ENCODE results near the gene TRAF1.

DNA sequence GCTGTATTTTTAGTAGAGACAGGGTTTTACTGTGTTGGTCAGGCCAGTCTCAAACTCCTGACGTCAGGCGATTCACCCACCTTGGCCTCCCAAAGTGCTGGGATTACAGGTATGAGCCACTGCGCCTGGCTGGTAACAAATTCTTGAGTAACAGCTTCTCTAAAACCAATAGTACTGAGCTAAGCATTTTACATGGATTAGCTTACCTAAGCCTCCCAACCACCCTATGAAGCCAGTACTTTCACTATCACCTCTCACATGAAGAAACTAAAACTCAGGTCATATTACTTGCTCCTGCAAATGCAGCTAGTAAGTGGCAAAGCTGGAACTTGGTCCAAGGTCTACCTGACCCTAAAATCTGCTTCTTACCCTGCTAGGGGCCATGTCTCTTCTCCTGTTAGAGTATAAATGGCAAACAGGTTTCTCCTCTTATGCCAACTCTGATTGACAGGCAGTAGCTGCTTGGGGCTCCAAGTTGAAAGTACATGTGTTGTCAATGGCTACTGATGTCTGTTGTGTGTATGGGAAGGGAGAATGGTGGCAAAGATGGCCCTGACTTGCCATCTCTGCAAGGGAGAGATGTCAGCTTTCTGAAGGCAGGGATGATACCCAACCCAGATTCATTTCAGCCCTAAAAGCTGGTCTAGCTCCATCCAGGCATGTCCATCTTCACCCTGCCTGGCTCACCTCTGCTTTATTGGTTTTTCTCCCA lies 53.6 kb downstream of the TRAF1 start:
- TF ChIP-seq POLR2AphosphoS5 (IDR thresholded peaks at IDR 0.05; ENCODE audit: borderline replicate concordance, low read depth, low read length) = no peak
- no peak for TF ChIP-seq EZH2 (IDR thresholded peaks at IDR 0.05)
- no peak for TF ChIP-seq FOXP2 (optimal IDR thresholded peaks at IDR 0.05; ENCODE audit: control extremely low read depth, extremely low read length, insufficient read depth)
